ENCODE measurements around the gene MRPL30. TPM values are rescaled to one million over a fixed set of nuclear protein-coding genes. Genes with fewer than 3 reads are reported as not detected.

MRPL30 gene
- total and polyA plus RNA-seq, 2 donors (not counting 3 experiments of a cell fraction or from before 2014, with no cell fraction given), result 14.7 to 28.4 TPM

DNA sequence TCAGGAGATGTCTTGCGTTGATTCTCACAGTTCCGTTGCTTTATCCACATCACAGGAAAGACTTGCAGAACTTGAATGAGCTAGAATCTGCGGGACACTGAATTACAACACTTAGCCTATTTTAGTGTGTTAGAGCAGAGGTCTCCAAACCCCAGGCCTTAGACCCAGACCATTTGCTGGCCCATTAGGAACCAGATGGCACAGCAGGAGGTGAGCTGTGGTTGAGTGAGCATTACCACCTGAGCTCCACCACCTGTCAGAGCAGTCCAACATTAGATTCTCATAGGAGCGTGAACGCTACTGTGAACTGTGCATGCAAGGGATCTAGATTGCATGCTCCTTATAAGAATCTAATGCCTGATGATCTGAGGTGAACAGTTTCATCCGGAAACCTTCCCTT lies 3.8 kb downstream of the MRPL30 start:
- Histone ChIP-seq H3K4me2 (ENCODE audit: insufficient read depth, low read length) (no peak overlapping the region), H3K4me3 (replicated peaks in 1 of 3; ENCODE audit: insufficient read depth in 1 of 3, low read depth in 1 of 3, low read length in 3 of 3) (no peak overlapping the region), H3K4me1 (ENCODE audit: control insufficient read depth, extremely low read depth, insufficient read depth, low read length) (peaks cover 12% of the 10 kb centered on the region), H3K27ac (ENCODE audit: insufficient read depth, low read depth, low read length) (no peak overlapping the region), H3K27me3 (ENCODE audit: control insufficient read depth in 2 of 2, insufficient read depth in 2 of 2, low read length in 2 of 2) (no peaks in the 10 kb centered on the region), H3K9ac (replicated peaks; ENCODE audit: extremely low read depth, insufficient read depth, low read length) (no peak overlapping the region), H3K9me1 (replicated peaks; ENCODE audit: control insufficient read depth, extremely low read depth, insufficient read depth, low read length) (no peaks in the 10 kb centered on the region), H3K9me3 (replicated peaks; ENCODE audit: control insufficient read depth, insufficient read depth, low read length) (no peaks in the 10 kb centered on the region), H2AFZ (ENCODE audit: low read depth, low read length) (no peak overlapping the region), H3K36me3 (ENCODE audit: control insufficient read depth in 2 of 2, extremely low read depth in 1 of 2, insufficient read depth in 2 of 2, low read length in 2 of 2) (peaks cover 2% of the 10 kb centered on the region in 2 experiments), H4K20me1 (replicated peaks; ENCODE audit: control insufficient read depth, extremely low read depth, insufficient read depth, low read length) (no peaks in the 10 kb centered on the region), H3K79me2 (ENCODE audit: control insufficient read depth, insufficient read depth, low read length) (peaks cover 58% of the 10 kb centered on the region)
- TF ChIP-seq, protein P1, sequence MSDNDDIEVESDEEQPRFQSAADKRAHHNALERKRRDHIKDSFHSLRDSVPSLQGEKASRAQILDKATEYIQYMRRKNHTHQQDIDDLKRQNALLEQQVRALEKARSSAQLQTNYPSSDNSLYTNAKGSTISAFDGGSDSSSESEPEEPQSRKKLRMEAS (IDR thresholded peaks at IDR 0.05; ENCODE audit: insufficient read depth, insufficient read length), result no peak
- TF ChIP-seq, protein P2, sequence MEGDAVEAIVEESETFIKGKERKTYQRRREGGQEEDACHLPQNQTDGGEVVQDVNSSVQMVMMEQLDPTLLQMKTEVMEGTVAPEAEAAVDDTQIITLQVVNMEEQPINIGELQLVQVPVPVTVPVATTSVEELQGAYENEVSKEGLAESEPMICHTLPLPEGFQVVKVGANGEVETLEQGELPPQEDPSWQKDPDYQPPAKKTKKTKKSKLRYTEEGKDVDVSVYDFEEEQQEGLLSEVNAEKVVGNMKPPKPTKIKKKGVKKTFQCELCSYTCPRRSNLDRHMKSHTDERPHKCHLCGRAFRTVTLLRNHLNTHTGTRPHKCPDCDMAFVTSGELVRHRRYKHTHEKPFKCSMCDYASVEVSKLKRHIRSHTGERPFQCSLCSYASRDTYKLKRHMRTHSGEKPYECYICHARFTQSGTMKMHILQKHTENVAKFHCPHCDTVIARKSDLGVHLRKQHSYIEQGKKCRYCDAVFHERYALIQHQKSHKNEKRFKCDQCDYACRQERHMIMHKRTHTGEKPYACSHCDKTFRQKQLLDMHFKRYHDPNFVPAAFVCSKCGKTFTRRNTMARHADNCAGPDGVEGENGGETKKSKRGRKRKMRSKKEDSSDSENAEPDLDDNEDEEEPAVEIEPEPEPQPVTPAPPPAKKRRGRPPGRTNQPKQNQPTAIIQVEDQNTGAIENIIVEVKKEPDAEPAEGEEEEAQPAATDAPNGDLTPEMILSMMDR (IDR thresholded peaks at IDR 0.05; ENCODE audit: extremely low read depth in 1 of 2, insufficient read depth in 1 of 2, low read depth in 1 of 2, low read length in 2 of 2), result no peak
- TF ChIP-seq POLR2AphosphoS5 (IDR thresholded peaks at IDR 0.05; ENCODE audit: insufficient read depth, low read depth, low read length) (no peak), GATA2 (IDR thresholded peaks at IDR 0.05; ENCODE audit: insufficient read depth, insufficient read length, low read depth, low read length) (no peak), POLR2A (IDR thresholded peaks at IDR 0.05; ENCODE audit: low read depth, low read length) (no peak), MYC (IDR thresholded peaks at IDR 0.05; ENCODE audit: low read depth, low read length) (no peak), EZH2 (IDR thresholded peaks at IDR 0.05; ENCODE audit: borderline replicate concordance, low read depth, low read length, severe bottlenecking) (no peak), JUN (IDR thresholded peaks at IDR 0.05; ENCODE audit: borderline replicate concordance, insufficient read depth, insufficient read length, low read depth) (no peak), FOS (IDR thresholded peaks at IDR 0.05; ENCODE audit: borderline replicate concordance, insufficient read depth, low read length) (no peak)
- CTCF ChIA-PET, result no interaction called here
- POLR2A ChIA-PET, result no interaction called here
- BruUV-seq (replicated peaks), result no TSS peak
- dilution Hi-C loops (cut with MboI; ENCODE audit: extremely low pct_ligation_motif_present, low sequenced_read_pairs) (no loop called here), intact Hi-C loops (cut with micrococcal nuclease) (no loop called here)
- no peak for FAIRE-seq
- DNase-seq (ENCODE audit: low read depth, low spot score), result no peak
